Stimulated activated CD4-positive, alpha-beta T cell treated with anti-CD3 and anti-CD28 coated beads, TNF-alpha, amount 100 ng/mL, for 24 hours (primary cell): Measurements from ENCODE around the gene ZNF804B.

Experiments
- DNase-seq, 3 experiments: peaks; one replicate each; pipeline ENCODE4 v3.0.0-alpha.2; 2020; ENCODE audit warnings: low read depth in 3 of 3

ZNF804B gene

DNA sequence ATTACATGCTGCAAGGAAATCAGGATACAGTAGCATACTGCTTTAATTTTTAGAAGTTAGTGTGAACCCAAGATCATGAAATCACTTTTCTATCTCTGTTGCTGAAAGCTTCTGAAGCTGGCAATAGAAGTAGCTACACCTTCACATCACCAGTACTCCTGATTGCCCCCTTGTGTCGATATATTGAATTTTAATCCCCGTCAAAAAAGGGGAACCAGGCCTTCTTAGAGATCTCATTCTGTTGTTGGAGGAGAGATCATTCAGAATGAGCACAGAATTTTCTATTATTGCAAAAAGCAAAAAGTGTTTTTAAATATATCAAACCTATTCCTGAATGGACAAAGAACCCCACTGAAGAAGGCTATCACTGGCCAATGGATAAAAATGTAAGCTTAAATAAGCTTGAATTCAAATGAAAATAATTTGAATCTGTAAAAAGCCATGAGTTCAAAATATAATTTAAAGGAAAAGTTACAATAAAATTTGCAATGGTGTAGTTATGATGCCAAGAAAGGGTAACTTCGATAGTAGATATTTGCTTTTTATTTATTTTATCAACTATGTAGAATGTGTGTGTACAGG, 75.7 kb downstream of the ZNF804B start:
- DNase-seq, result no peak

DNA sequence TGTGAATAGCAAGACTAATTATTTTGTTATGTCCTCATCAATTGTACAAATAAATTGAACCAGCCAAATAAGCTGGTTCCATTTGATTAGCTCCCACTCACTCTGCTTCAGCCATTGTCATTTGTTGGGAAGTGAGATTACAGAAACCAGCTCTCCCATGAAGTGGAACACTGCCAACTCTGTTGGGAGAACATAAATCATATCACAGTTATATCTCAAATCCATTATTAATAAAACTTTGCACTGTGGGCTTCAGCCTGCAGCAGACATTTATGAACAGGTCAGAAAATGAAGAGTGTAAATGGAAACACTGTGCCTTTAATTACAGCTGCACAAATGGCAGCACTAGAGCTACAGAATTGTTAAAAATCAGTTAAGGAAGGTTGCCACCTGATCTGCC, 82.7 kb downstream of the ZNF804B start:
- no peak for DNase-seq

DNA sequence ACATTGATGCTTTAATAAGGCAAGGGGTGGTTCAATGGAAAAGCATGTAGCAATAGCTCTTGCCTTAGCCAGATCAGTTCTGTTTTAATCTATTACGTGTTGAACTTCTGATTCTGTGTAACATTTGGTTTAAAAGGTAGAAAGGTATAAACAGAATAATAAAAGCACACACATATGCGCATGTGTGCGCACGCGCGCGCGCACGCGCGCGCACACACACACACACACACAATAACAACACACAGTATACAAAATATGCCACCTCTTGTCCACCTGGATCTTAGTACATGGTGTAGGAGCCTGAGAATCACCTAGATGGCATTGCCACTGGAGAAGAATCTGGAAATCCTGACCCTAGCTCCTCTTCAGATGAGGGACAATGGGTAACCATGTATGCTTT, 85.6 kb downstream of the ZNF804B start:
- no peak for DNase-seq

DNA sequence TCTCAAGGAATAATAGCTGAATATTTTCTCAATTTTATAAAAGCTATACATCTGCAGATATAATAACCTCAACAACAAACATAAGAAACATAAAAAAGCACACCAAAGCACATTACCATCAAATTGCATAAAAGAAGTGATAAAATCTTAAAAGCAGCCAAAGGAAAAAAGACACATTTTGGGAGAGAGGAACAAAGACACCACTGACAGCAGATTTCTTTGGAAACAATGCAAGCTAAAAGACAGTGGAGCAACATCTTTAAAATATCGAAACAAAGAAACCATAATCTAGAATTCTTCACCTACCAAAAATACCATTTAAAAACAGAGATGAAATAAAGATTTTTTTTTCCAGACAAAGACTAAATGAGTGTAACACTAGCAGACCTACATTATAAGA, 91.7 kb downstream of the ZNF804B start:
- DNase-seq, result no peak

DNA sequence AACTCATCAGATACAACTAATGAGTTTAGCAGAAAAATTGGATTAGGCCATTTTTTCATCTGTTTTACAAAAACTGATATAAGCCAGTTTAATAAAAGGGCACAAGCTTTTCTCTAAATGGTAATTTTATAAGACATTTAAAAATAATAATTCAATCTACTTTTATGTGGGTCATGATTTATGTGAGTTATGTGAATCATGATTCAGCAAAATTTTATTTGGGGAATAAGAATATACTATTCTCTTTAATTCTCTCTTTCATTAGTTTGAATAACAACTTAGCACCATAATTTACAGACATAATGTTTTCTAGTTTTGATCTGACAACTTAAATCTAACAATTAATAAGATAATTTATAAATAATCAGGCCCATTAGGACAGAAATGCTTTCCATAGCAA, 99.8 kb downstream of the ZNF804B start:
- DNase-seq, result no peak

DNA sequence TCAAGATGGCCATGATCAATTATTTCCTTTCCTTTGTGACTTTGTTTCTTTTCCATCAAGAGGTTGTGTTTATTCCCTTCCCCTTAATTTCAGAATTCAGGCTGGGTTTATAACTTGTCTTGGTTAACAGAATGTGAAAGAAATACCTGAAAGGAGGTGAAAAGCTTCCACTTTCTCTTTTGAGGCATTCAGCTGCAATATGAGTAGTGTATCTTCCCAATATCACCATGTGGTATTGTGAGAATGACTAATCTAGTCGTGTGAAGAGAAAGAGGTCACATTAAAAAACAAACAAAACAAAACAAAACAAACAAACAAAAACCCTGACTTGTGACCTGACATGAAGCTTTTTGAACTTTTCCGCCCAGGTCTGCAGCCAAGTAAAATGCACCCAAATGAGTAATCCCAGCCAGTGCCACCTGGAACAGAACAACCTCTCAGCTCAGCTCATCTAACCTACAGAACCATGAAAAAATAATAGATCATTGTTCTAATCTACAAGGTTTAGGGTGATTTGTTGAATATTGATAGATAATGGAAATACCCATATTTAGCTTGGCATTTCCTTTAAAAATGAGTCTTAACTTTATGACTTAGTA, 106.9 kb downstream of the ZNF804B start:
- DNase-seq, result no peak

DNA sequence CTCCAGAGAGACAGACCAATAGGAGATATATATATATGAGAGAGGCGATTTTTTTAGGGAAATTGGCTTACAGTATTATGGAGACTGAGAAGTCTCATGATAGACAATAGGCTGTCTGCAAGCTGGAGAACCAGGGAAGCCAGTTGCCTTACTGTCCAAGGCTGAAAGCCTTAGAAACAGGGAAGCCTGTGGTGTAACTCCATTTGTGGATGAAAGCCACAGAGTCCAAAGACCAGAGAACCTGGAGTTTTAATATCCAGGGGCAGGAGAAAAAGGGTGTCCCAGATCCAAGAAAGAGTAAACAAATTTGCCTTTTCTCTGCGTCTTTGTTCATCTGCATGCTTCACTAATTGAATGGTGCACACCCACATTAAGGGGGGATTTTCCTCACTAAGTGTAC, 107.7 kb downstream of the ZNF804B start:
- no peak for DNase-seq

DNA sequence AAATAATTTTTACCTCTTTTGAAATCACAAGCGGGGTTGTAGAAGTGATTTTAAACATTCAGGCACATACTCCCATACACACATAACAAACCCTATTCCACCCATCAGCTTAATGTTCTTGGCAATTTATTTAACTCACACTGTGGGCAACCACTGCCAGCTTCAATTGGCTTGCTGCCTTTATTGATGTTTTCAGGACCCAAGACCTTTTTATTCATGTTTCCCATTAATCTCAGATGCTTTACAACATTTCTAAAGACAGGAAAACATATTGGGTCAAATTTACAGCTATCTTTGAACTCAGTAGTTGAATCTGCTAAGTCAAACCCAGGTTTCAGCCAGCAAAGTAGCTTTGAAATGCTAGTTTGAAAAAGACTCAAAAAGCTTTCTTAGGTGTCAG, 109.0 kb downstream of the ZNF804B start:
- no peak for DNase-seq

DNA sequence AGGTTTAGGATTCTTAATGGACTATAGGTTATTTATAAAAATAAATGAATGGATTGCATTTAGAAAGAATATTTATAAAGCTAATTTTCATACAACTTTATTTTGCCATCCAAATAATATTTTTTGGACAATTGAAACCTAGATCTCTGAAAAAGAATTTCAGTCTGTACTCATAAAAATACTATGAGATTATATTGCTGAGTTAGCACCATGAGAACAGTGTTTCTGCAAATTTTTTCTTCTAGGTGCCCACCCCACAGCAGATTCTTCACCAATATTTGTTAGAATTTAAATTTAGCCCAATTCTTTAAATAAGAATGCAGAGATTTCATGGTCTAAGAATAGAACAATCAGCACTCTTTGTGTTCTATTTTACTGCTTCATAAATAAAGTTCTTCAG, 121.6 kb downstream of the ZNF804B start:
- no peak for DNase-seq

DNA sequence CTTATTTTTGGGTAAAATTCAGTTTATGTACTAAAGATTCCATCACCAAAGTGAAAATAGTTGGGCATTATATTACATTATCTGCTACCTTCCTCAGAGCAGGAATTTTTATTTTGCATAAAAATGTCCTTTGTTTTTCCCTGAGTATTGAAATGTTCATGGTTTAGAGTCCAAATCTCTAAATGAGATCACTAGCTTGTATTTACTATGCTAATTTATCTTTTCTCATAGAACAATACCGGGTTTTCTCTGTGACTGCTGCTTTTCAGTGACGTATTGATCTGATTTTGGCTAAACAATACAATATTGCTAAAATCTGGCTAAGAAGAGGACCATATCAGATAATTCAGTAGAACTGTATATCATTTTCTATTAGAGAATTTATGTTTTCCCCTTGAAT, 125.6 kb downstream of the ZNF804B start:
- DNase-seq, result no peak

DNA sequence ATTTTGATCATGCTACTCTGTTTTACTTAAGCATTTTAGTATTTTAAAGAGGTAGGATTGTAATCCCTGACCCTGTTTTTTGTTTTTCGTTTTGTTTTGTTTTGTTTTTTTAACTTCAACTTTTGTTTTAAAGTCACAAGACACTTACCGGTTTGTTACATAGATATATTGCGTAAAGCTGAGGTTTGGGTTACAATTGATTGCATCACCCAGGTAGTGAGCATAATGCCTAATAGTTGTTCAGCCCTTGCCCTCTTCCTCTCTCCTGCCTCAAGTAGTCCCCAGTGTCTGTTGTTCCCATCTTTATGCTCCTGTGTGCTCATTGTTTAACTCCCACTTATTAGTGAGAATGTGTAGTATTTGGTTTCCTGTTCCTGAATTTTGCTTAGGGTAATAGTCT, 129.2 kb downstream of the ZNF804B start:
- DNase-seq, result no peak

DNA sequence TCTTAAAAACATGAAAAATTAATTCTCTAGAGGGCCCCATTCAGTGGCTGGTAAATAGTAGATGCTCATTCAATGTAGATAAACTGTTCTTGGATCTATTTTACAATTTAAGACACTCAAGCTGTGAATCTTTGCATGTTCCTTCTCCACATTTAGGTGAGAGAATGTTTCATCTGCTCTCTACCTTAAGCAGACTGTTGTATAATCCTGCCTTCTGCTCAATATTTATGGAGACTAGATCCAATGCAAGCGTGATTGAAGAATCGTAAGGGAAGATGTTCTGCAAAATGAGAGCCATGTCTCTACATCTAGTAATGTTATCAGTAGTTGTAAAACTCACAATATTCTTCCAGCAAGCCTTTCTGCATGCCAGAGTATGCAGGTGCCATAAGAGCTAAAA, 151.0 kb downstream of the ZNF804B start:
- no peak for DNase-seq

DNA sequence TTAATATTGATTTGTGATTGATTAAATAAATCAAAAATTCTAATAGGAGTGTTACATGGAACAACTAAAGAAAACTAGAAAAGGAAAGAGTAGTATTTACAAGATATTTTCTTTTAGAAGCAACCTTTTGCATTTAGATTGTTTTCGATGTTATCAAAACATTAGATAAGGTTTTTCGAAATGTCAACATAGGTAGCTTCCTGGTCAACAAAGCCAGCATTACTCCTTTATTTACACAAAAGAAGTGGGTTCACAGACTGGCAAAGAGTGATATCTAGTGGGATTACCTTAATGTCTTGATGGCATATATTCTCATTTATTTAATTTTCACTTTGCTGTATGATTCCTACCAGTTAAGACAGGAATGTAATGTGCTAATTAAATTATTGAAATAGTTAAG, 153.4 kb downstream of the ZNF804B start:
- no peak for DNase-seq

DNA sequence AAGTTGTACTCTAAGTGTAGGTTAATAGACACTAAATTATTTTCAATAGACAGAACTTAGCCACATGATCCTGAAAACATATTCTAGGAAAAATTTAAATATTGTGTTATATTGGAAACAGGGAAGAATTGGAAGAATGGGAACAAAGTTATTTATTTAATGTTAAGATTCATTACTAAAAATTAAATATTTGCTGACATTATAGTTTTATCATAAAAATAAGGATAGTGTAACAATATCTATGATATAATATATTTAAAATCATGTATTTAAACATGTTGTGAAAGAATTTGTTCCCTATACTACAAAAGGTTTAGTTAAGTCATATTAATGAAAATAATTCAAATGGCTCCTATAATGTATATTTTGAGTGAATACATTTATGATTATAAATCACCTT, 156.1 kb downstream of the ZNF804B start:
- no peak for DNase-seq

DNA sequence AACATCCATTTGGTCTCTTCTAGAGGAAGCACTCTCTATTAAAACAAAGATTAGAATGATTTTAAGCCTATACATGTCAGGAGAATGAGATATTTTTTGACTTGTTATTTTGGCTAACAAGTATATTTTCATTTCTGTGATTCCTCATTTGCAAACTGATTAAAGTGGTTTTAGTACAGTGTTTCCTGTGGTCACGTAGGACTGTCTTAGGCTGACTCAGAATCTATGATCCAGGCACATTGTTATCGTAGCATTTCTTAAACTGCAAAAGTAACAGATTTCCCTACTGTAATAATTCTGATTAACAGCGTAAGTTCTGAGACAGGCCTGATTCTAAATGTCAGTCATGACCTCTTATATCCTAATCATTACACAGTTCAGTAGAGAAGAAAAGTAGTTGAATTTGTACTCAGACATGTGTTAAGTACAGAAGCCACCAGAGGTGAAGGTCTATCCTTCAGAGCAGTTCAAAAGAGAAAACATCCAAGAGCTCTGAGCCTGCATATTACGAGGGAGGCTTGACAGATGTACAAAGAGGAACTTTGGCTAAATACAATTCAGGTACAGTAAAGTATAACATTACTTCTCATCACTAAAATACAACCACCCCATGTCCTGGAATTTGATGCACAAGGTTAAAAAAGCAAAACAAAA, 160.1 kb downstream of the ZNF804B start:
- DNase-seq, result no peak

DNA sequence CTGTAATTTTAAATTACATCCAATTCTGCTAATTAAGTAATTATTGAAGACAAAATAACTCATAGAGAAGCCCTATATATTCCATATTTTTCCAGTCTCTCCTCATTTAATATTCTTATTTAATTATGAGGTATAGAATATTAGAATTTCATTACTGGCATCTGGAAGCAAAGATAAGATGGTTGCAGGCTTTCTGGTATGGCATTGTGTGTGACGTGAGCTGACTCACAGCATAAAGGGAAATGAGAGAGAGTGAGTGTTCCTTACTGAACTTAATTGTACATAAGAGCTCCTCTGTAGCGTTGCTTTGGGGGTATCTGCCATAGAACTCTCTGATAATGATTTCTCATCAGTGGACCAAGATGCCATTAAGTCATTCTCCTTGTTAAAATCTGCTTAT, 163.4 kb downstream of the ZNF804B start:
- DNase-seq, result no peak

DNA sequence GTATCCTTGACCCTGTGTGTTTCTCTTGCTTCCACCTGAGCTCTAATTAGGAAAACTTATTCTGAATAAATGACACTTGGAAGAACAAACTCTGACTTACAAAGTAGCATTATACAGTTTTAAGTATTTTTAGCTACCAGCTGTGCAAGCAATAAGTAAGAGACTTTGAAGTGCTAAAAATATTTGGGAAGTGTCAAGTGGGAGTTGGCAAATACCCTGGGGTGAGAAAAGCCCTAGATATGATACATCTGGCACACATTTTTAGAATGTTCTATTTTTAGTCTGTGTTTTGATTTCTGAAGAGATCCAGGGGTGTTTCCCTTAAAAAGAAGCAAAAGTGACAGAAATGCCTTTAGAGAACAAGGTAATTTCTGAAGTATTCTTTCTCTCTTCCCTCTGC, 168.8 kb downstream of the ZNF804B start:
- DNase-seq, result no peak

DNA sequence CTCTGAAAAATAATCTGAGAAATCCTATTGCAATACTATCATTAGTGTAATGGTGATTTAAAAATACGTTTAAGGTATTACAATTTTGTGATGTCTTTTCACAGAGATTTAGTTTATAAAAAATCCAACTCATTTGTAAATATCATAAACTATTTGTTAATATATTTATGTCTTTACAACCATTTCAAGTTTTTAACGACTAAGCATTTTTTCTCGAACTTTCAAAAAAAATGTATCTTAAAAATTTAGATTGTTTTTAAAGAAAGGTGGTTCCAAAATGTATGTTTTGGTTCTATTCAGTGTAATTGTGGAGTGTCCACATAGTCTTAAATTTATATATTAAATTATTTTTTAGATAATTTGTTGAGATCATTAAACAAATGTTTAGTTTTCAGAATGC, 170.2 kb downstream of the ZNF804B start:
- DNase-seq, result no peak

DNA sequence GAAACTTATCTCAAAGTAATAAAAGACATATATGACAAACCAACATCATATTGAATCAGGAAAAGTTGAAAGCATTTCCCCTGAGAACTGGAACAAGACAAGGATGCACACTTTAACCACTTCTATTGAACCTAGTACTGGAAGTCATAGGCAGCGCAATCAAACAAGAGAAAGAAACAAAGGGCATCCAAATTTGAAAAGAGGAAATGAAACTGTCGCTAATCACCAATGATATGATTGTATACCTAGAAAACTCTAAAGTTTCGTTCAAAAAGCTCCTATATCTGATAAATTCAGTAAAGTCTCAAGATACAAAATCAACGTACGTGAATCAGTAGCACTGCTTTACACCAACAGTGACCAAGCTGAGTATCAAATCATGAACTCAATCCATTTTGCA, 173.8 kb downstream of the ZNF804B start:
- DNase-seq, result no peak

DNA sequence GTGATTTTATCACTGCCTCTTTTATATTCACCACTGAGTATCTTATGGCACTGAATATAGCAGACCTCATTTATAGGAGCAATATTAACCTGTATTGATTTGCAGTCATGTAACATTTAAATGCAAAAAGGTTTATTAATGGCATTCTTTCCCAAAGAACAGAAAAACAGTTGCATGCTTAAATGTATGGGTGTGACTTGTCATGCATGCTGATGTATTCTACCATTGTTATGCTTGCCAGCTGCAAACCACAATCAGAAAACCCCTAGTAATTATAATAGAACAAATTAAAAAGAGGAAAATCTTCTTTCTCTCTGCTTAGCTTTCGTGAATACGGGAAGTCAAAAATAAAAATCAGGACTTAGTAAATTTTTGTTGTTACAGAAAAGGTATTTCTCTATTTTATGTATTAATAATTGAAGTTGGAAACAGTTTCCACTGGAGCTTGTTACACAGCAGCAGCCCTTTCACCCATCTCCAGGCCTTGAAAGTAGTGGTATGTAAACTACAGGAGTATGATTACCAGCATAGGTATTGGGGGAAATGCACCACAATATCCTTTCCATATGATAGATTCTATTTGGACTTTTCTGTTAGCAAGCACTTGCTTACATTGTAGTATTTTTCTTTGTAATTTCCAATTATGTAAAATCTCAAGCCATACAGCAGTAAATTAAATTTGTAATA, 183.5 kb downstream of the ZNF804B start:
- DNase-seq, result no peak

DNA sequence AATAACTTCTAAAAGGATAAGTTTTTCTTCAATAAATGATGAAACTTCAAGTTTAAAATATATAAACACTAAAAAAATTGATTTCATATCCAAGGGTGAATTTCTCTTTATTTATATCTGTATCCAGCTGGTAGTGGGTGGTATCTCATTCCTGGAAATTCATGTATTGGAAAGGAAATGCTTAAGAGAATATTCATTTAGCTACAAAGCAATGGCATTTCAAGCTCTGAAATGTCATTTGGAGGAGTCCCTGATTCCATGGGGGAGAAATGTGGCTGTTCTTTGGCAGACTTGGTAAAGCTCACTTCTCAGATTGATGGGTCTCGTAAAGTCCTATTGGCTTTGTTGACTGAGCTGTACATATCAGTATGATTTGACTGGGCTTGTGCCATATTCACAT, 192.3 kb downstream of the ZNF804B start:
- DNase-seq, result no peak

DNA sequence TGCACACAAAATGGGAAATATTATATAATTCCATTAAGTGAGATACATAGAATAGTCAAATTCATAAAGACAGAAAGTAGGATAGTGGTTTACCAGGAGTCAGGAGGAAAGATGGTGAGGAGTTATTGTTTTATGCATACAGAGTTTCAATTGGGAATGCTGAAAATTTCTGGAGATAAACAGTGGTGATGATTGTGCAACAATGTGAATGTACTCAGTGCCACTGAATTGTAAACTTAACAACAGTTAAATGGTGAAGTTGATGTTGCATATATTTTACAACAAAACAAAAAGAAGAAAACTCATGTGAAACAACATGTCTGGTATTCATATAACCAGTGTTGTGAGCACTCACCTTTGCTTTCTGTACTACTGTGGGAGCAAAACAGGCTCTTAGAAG, 204.9 kb downstream of the ZNF804B start:
- DNase-seq, result no peak

DNA sequence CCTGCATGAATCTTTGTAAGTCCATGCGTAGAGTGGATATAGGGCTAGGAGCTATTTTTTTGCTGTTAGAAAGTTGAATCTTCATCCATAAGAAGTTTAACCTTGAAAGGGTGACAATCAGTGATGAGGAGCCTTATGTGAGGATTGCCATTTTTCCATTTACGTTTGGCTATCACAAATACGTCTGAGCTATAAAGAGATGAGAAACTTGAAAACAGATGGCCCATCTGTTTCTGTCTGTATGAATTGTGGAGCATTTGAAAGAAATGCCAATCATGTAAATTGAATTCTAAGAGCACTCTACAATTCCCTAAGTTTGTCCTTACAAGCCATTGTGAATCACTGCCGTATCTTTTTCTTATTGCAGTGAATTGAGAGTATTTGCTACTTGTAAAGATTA, 205.9 kb downstream of the ZNF804B start:
- DNase-seq, result no peak
